Stimulated activated CD4-positive, alpha-beta T cell treated with anti-CD3 and anti-CD28 coated beads, Interleukin-4, amount 100 ng/mL, for 24 hours (primary cell): ENCODE measurements around the gene OBP2B.
A peak's percentile ranks its signal among the peaks of the same experiment; 100 is the strongest.
"Not testable (repeated sequence)": the region's sequence is repeated elsewhere in the genome, so short reads cannot be mapped to it uniquely, and the experiment has no call there.

ENCODE experiments used
- DNase-seq: peaks from one replicate; pipeline ENCODE4 v3.0.0-alpha.2; 2020

OBP2B gene

GRCh38 chr9:133200631-133201030 lies 8.4 kb downstream of the OBP2B start:
- no peak for DNase-seq

GRCh38 chr9:133199648-133200321 lies 9.3 kb downstream of the OBP2B start:
- DNase-seq = peak; percentile 11

- DNase-seq = no peak
Measured at GRCh38 chr9:133195029-133195428, 14.0 kb downstream of the OBP2B start.

- DNase-seq = no peak
Measured at GRCh38 chr9:133194597-133194996, 14.5 kb downstream of the OBP2B start.

GRCh38 chr9:133191989-133192388 lies 17.1 kb downstream of the OBP2B start:
- DNase-seq = no peak

GRCh38 chr9:133189826-133190225 lies 19.2 kb downstream of the OBP2B start:
- no peak for DNase-seq

- DNase-seq = no peak
Measured at GRCh38 chr9:133188843-133189180, 20.2 kb downstream of the OBP2B start.

GRCh38 chr9:133188006-133188842 lies 20.8 kb downstream of the OBP2B start:
- no peak for DNase-seq

- no peak for DNase-seq
Measured at GRCh38 chr9:133187561-133188005, 21.5 kb downstream of the OBP2B start.

GRCh38 chr9:133186736-133187135 lies 22.3 kb downstream of the OBP2B start:
- no peak for DNase-seq

- peak; percentile 52 for DNase-seq
Measured at GRCh38 chr9:133184971-133185370, 24.1 kb downstream of the OBP2B start.

GRCh38 chr9:133182151-133182550 lies 26.9 kb downstream of the OBP2B start:
- DNase-seq = no peak

- DNase-seq = no peak
Measured at GRCh38 chr9:133181561-133181960, 27.5 kb downstream of the OBP2B start.

GRCh38 chr9:133180953-133181352 lies 28.1 kb downstream of the OBP2B start:
- no peak for DNase-seq

- DNase-seq = no peak
Measured at GRCh38 chr9:133173056-133173455, 36.0 kb downstream of the OBP2B start.

GRCh38 chr9:133171161-133171961 lies 37.7 kb downstream of the OBP2B start:
- no peak for DNase-seq

GRCh38 chr9:133170716-133171115 lies 38.3 kb downstream of the OBP2B start:
- DNase-seq = no peak

- DNase-seq = not testable (repeated sequence)
Measured at GRCh38 chr9:133169687-133170086, 39.4 kb downstream of the OBP2B start.

- no peak for DNase-seq
Measured at GRCh38 chr9:133169102-133169501, 39.9 kb downstream of the OBP2B start.

GRCh38 chr9:133168432-133168831 lies 40.6 kb downstream of the OBP2B start:
- no peak for DNase-seq

- no peak for DNase-seq
Measured at GRCh38 chr9:133167769-133168168, 41.3 kb downstream of the OBP2B start.

- DNase-seq = no peak
Measured at GRCh38 chr9:133167096-133167730, 41.8 kb downstream of the OBP2B start.

- DNase-seq = no peak
Measured at GRCh38 chr9:133166392-133166791, 42.7 kb downstream of the OBP2B start.
